Activated B cell treated with CpG ODN at 0.5 μM for 24 hours (primary cell): ENCODE measurements around the gene GPR3. TPM values are rescaled to one million over a fixed set of nuclear protein-coding genes. Genes with fewer than 3 reads are reported as not detected.
A peak's percentile ranks its signal among the peaks of the same experiment; 100 is the strongest.

Experiments
- ATAC-seq: fragments of 200-7000 bp; cut with Tn5 transposase; one replicate; pipeline ENCODE4 v1.10.0; 2021; ENCODE audit warnings: low read depth, mild to moderate bottlenecking, moderate library complexity
- CTCF ChIA-PET: fragments of 350-600 bp; sonication (Branson Sonifier 250); formaldehyde crosslinking; loops from one replicate; lab custom pipeline; 2021; ENCODE audit warnings: antibody characterized with exemption; lab: Charles Lee
- POLR2A ChIA-PET: fragments of 350-600 bp; sonication (Branson Sonifier 250); formaldehyde crosslinking; loops from one replicate; lab custom pipeline; 2021; ENCODE audit warnings: antibody characterized with exemption; lab: Charles Lee
- DNase-seq: peaks from one replicate; pipeline ENCODE4 v3.0.0; 2022
- H3K27ac Mint-ChIP-seq: one replicate; pipeline ENCODE4 v1.8.0; 2020; ENCODE audit warnings: mixed read lengths
- H3K27me3 Mint-ChIP-seq: one replicate; pipeline ENCODE4 v1.8.0; 2021; ENCODE audit warnings: mixed read lengths
- H3K36me3 Mint-ChIP-seq: one replicate; pipeline ENCODE4 v1.8.0; 2021; ENCODE audit warnings: low read depth, mixed read lengths
- H3K4me1 Mint-ChIP-seq: one replicate; pipeline ENCODE4 v1.8.0; 2021; ENCODE audit warnings: mixed read lengths
- H3K4me3 Mint-ChIP-seq: one replicate; pipeline ENCODE4 v1.8.0; 2020; ENCODE audit warnings: mild to moderate bottlenecking, mixed read lengths
- H3K9me3 Mint-ChIP-seq: one replicate; pipeline ENCODE4 v1.8.0; 2020; ENCODE audit warnings: mixed read lengths
- CTCF ChIP-seq: fragments of 200-600 bp; IDR thresholded peaks from one replicate; pipeline ENCODE4 v1.8.0; 2022; ENCODE audit warnings: antibody characterized with exemption, mild to moderate bottlenecking
- intact Hi-C: fragments of 100-400 bp; cut with micrococcal nuclease; formaldehyde crosslinking; loops from one replicate; pipeline ENCODE4 v1.15.1; 2024
- total RNA-seq: library from RNA; stranded (reverse); gene quantifications from 2 replicates; pipeline ENCODE4 v1.2.3, GENCODE V29; 2022

GPR3 gene
- total RNA-seq, 1 donor from 2014 or later, result 0.11 TPM

GRCh38 chr1:27398405-27399149, 6.2 kb downstream of the GPR3 start:
- TF ChIP-seq CTCF, result no peak
- Mint-ChIP-seq H3K9me3 (no peaks in the 10 kb centered on the region), H3K4me3 (no peak overlapping the region), H3K27ac (peak overlapping the region; percentile 13), H3K27me3 (no peaks in the 10 kb centered on the region), H3K4me1 (peaks cover 30% of the 10 kb centered on the region), H3K36me3 (no peaks in the 10 kb centered on the region)
- intact Hi-C loops, result no loop called here
- CTCF ChIA-PET, result interaction anchor here (1.4 to 7.8 kb wide), 5 partner anchors 18 to 264 kb away, joined by 4 to 208 read pairs (median 6); no protein-coding TSS in a partner anchor
- DNase-seq (no peak), ATAC-seq (no peak)
- POLR2A ChIA-PET, result interaction anchor here (0.7 to 1.1 kb wide), 4 partner anchors 18 to 373 kb away, joined by 3 to 4 read pairs (median 4); partner anchors contain the start of gene AHDC1

GRCh38 chr1:27399251-27400025, 7.0 kb downstream of the GPR3 start:
- intact Hi-C loops, result loop anchor here (5.0 kb wide), 1 partner anchor 328 kb away; the partner anchor contains the start of gene FAM76A
- Mint-ChIP-seq H3K27me3 (no peaks in the 10 kb centered on the region), H3K9me3 (no peaks in the 10 kb centered on the region), H3K4me1 (peaks cover 39% of the 10 kb centered on the region), H3K27ac (peak overlapping the region; percentile 41), H3K36me3 (no peaks in the 10 kb centered on the region), H3K4me3 (no peak overlapping the region)
- POLR2A ChIA-PET, result interaction anchor here (0.7 to 0.9 kb wide), 3 partner anchors 17 to 205 kb away, joined by 3 to 4 read pairs (median 3); partner anchors contain the start of gene AHDC1
- TF ChIP-seq CTCF, result no peak
- DNase-seq (no peak), ATAC-seq (no peak)
- CTCF ChIA-PET, result interaction anchor here (1.4 to 7.8 kb wide), 3 partner anchors 17 to 208 kb away, joined by 4 to 208 read pairs (median 5); no protein-coding TSS in a partner anchor

GRCh38 chr1:27400082-27400962, 7.9 kb downstream of the GPR3 start:
- peaks cover 39% of the 10 kb centered on the region for H3K4me1 Mint-ChIP-seq
- intact Hi-C loops, result loop anchor here (5.0 kb wide), 1 partner anchor 327 kb away; the partner anchor contains the start of gene FAM76A
- CTCF ChIA-PET, result interaction anchor here (1.5 to 7.8 kb wide), 6 partner anchors 103 to 269 kb away, joined by 5 to 208 read pairs (median 10); partner anchors contain the start of gene AHDC1
- ATAC-seq (no peak), DNase-seq (no peak)
- POLR2A ChIA-PET, result interaction anchor here (0.9 to 1.2 kb wide), 3 partner anchors 77 to 262 kb away, joined by 4 to 5 read pairs (median 5); partner anchors contain the start of gene AHDC1
- H3K27me3 Mint-ChIP-seq, result no peaks in the 10 kb centered on the region
- H3K9me3 Mint-ChIP-seq, result no peaks in the 10 kb centered on the region
- H3K27ac Mint-ChIP-seq, result no peak overlapping the region
- H3K36me3 Mint-ChIP-seq, result no peaks in the 10 kb centered on the region
- no peak overlapping the region for H3K4me3 Mint-ChIP-seq
- no peak for TF ChIP-seq CTCF

- CTCF ChIA-PET, result interaction anchor here (0.9 to 4.3 kb wide), 8 partner anchors 16 to 269 kb away, joined by 3 to 47 read pairs (median 10); partner anchors contain the start of gene AHDC1
- ATAC-seq, result no peak
- POLR2A ChIA-PET, result interaction anchor here (1.2 to 1.4 kb wide), 3 partner anchors 35 to 262 kb away, joined by 3 to 5 read pairs (median 5); partner anchors contain the start of gene AHDC1
- no peak for TF ChIP-seq CTCF
- Mint-ChIP-seq H3K4me3 (no peak overlapping the region), H3K27ac (no peak overlapping the region), H3K27me3 (no peaks in the 10 kb centered on the region), H3K9me3 (no peaks in the 10 kb centered on the region), H3K36me3 (peaks cover under 1% of the 10 kb centered on the region), H3K4me1 (peaks cover 39% of the 10 kb centered on the region)
- intact Hi-C loops, result loop anchor here (5.0 kb wide), 1 partner anchor 326 kb away; the partner anchor contains the start of gene FAM76A
- no peak for DNase-seq
These were observed 8.5 kb downstream of the GPR3 start for GRCh38 chr1:27400963-27401341.
